Sigmoid colon (tissue), 4 donors: ENCODE results near the gene YJEFN3.

ENCODE experiments used
- CTCF ChIP-seq, 4 experiments: fragments of 450-650 bp in 3 of 4; fragments of 200-600 bp in 1 of 4; IDR thresholded peaks; one replicate each; pipeline ENCODE4 v1.5.1; 2016 to 2019; ENCODE audit warnings: antibody characterized with exemption in 4 of 4, mild to moderate bottlenecking in 3 of 4, moderate library complexity in 2 of 4
- POLR2AphosphoS5 ChIP-seq, 4 donors: sonication (generic); formaldehyde crosslinking; IDR thresholded peaks; one replicate each; pipeline ENCODE4 v1.6.1; 2017; ENCODE audit warnings: antibody characterized with exemption in 4 of 4

- no peak for TF ChIP-seq CTCF (IDR thresholded peaks at IDR 0.05)
- no peak for TF ChIP-seq POLR2AphosphoS5 (IDR thresholded peaks at IDR 0.05)
Measured at GRCh38 chr19:19529783-19530422, 1.2 kb downstream of the YJEFN3 start.
